H1 (cell line): Measurements from ENCODE around the gene SFT2D1. TPM values are rescaled to one million over a fixed set of nuclear protein-coding genes. Genes with fewer than 3 reads are reported as not detected.

ENCODE experiments used
- CTCF ChIA-PET: fragments of 300-600 bp; sonication (Branson Sonifier 250); formaldehyde crosslinking; loops from one replicate; lab custom pipeline; 2021; ENCODE audit not compliant: partially characterized antibody; lab: Charles Lee
- POLR2A ChIA-PET: fragments of 300-600 bp; sonication (Branson Sonifier 250); formaldehyde crosslinking; loops from one replicate; lab custom pipeline; 2021; ENCODE audit warnings: inconsistent platforms; ENCODE audit not compliant: partially characterized antibody; lab: Charles Lee
- DNase-seq, 2 experiments: peaks; one replicate each; pipeline versions ENCODE4 v3.0.0 to v3.0.0-alpha.2; 2010 to 2022; ENCODE audit warnings: low spot score in 2 of 2, low read depth in 1 of 2, mixed read lengths in 1 of 2
- FAIRE-seq: peaks from 2 replicates; lab custom pipeline; 2011; peaks lifted over from hg19 to GRCh38; lab: Jason Lieb, UNC
- H2AFZ ChIP-seq: 2 replicates; pipeline ENCODE4 v1.8.1; 2012; ENCODE audit warnings: low read length, inconsistent platforms
- H2AK5ac ChIP-seq: 2 replicates; pipeline ENCODE4 v1.6.1; 2013; ENCODE audit warnings: low read depth, low read length
- H2BK120ac ChIP-seq: replicated peaks from 2 replicates; pipeline ENCODE3; 2013; ENCODE audit warnings: low read depth, low read length, inconsistent platforms
- H2BK12ac ChIP-seq: 2 replicates; pipeline ENCODE4 v1.6.1; 2013; ENCODE audit warnings: low read depth, low read length
- H2BK15ac ChIP-seq: 2 replicates; pipeline ENCODE4 v1.6.1; 2013; ENCODE audit warnings: low read length
- H2BK20ac ChIP-seq: 2 replicates; pipeline ENCODE4 v1.6.1; 2013; ENCODE audit warnings: low read length
- H2BK5ac ChIP-seq: 2 replicates; pipeline ENCODE4 v1.6.1; 2013; ENCODE audit warnings: low read depth, low read length
- H3K14ac ChIP-seq: 2 replicates; pipeline ENCODE4 v1.6.1; 2013; ENCODE audit warnings: inconsistent platforms; ENCODE audit not compliant: insufficient read length
- H3K18ac ChIP-seq: 2 replicates; pipeline ENCODE4 v1.6.1; 2013; ENCODE audit warnings: low read length; ENCODE audit errors: extremely low read depth
- H3K23ac ChIP-seq: 2 replicates; pipeline ENCODE4 v1.6.1; 2013; ENCODE audit warnings: inconsistent platforms; ENCODE audit not compliant: insufficient read length
- H3K23me2 ChIP-seq: 2 replicates; pipeline ENCODE4 v1.6.1; 2013; ENCODE audit warnings: low read depth, low read length
- H3K27ac ChIP-seq: 2 replicates; pipeline ENCODE4 v1.6.1; 2011; ENCODE audit warnings: low read depth, low read length, inconsistent platforms
- H3K27me3 ChIP-seq, 4 experiments: replicated peaks in 1 of 4; 1 replicate in 1 of 4; 2 replicates in 3 of 4; pipeline versions ENCODE4 v1.6.1 to v1.8.1; 2011 to 2013; ENCODE audit warnings: low read length in 3 of 4, mild to moderate bottlenecking in 3 of 4, inconsistent platforms in 2 of 4, mixed read lengths in 2 of 4, moderate library complexity in 1 of 4; ENCODE audit not compliant: control insufficient read depth in 3 of 4, insufficient read depth in 3 of 4; ENCODE audit errors: extremely low read depth in 1 of 4
- H3K36me3 ChIP-seq, 4 experiments: 2 replicates each; pipeline versions ENCODE4 v1.6.1 to v1.8.1; 2011 to 2013; ENCODE audit warnings: mild to moderate bottlenecking in 4 of 4, low read length in 3 of 4, moderate library complexity in 2 of 4, control low read depth in 1 of 4, inconsistent platforms in 1 of 4; ENCODE audit not compliant: insufficient read depth in 4 of 4, control insufficient read depth in 2 of 4
- H3K4ac ChIP-seq: replicated peaks from 2 replicates; pipeline ENCODE3; 2013; ENCODE audit warnings: low read length, low read depth, mixed read lengths, inconsistent platforms; ENCODE audit not compliant: insufficient read length
- H3K4me1 ChIP-seq, 4 experiments: replicated peaks in 1 of 4; 1 replicate in 1 of 4; 2 replicates in 3 of 4; pipeline versions ENCODE4 v1.6.1 to v1.8.1; 2011 to 2013; ENCODE audit warnings: low read length in 3 of 4, inconsistent platforms in 2 of 4, mixed read lengths in 1 of 4; ENCODE audit not compliant: insufficient read depth in 4 of 4, control insufficient read depth in 3 of 4
- H3K4me2 ChIP-seq, 2 experiments: 2 replicates each; pipeline versions ENCODE4 v1.6.1 to v1.8.1; 2011 to 2013; ENCODE audit warnings: low read depth in 2 of 2, low read length in 2 of 2, control low read depth in 1 of 2, inconsistent platforms in 1 of 2, mild to moderate bottlenecking in 1 of 2; ENCODE audit not compliant: insufficient read depth in 1 of 2
- H3K4me3 ChIP-seq, 4 experiments: fragments of 200-600, 300-600 bp in 1 of 4; sonication (generic), shearing (Covaris generic), sonication (Bioruptor Twin) in 1 of 4; 2 replicates each; pipeline versions ENCODE4 v1.5.1 to v1.8.1; 2011 to 2016; ENCODE audit warnings: low read length in 4 of 4, low read depth in 3 of 4, control low read depth in 2 of 4, inconsistent platforms in 2 of 4, mild to moderate bottlenecking in 2 of 4, mixed read lengths in 1 of 4, moderate library complexity in 1 of 4; ENCODE audit not compliant: insufficient read depth in 2 of 4; ENCODE audit errors: extremely low read depth in 1 of 4
- H3K56ac ChIP-seq: replicated peaks from 2 replicates; pipeline ENCODE3; 2013; ENCODE audit warnings: low read depth, mild to moderate bottlenecking, mixed read lengths, low read length, inconsistent platforms; ENCODE audit not compliant: insufficient read length
- H3K79me1 ChIP-seq: 2 replicates; pipeline ENCODE4 v1.6.1; 2013; ENCODE audit warnings: low read depth, low read length, control low read depth
- H3K79me2 ChIP-seq, 2 experiments: 2 replicates each; pipeline versions ENCODE4 v1.6.1 to v1.8.1; 2012 to 2013; ENCODE audit warnings: low read length in 2 of 2, mild to moderate bottlenecking in 2 of 2, inconsistent platforms in 1 of 2; ENCODE audit not compliant: insufficient read depth in 2 of 2, control insufficient read depth in 1 of 2
- H3K9ac ChIP-seq, 4 experiments: replicated peaks in 1 of 4; 1 replicate in 1 of 4; 2 replicates in 3 of 4; pipeline versions ENCODE4 v1.6.1 to v1.8.1; 2011 to 2013; ENCODE audit warnings: low read depth in 3 of 4, low read length in 3 of 4, control low read depth in 2 of 4, mild to moderate bottlenecking in 2 of 4, moderate library complexity in 2 of 4, inconsistent platforms in 1 of 4; ENCODE audit errors: extremely low read depth in 1 of 4
- H3K9me3 ChIP-seq, 2 experiments: 2 replicates each; pipeline versions ENCODE4 v1.6.1 to v1.8.1; 2012 to 2013; ENCODE audit warnings: mild to moderate bottlenecking in 2 of 2, moderate library complexity in 2 of 2, control low read depth in 1 of 2, inconsistent platforms in 1 of 2, low read depth in 1 of 2, low read length in 1 of 2, mixed read lengths in 1 of 2; ENCODE audit not compliant: insufficient read depth in 2 of 2
- H4K20me1 ChIP-seq, 2 experiments: replicated peaks in 1 of 2; 2 replicates each; pipeline versions ENCODE3 to v1.8.1; 2011 to 2013; ENCODE audit warnings: inconsistent platforms in 2 of 2, low read length in 2 of 2, mild to moderate bottlenecking in 1 of 2; ENCODE audit not compliant: insufficient read depth in 2 of 2, control insufficient read depth in 1 of 2
- H4K5ac ChIP-seq: 2 replicates; pipeline ENCODE4 v1.6.1; 2013; ENCODE audit warnings: low read length, low read depth, mixed read lengths, inconsistent platforms; ENCODE audit not compliant: insufficient read length
- H4K8ac ChIP-seq: 2 replicates; pipeline ENCODE4 v1.8.0; 2013; ENCODE audit warnings: mild to moderate bottlenecking, moderate library complexity, low read length, inconsistent platforms; ENCODE audit not compliant: insufficient read depth; ENCODE audit errors: extremely low read depth
- H4K91ac ChIP-seq: replicated peaks from 2 replicates; pipeline ENCODE3; 2013; ENCODE audit warnings: low read length, mixed read lengths, inconsistent platforms; ENCODE audit not compliant: insufficient read length
- BRCA1 ChIP-seq: IDR thresholded peaks from 2 replicates; pipeline ENCODE4 v1.6.1; 2012; ENCODE audit warnings: low read depth, low read length, improper control_type of control experiment
- CHD2 ChIP-seq: IDR thresholded peaks from 2 replicates; pipeline ENCODE4 v1.6.1; 2012; ENCODE audit warnings: low read length, improper control_type of control experiment
- EZH2 ChIP-seq: fragments of 200-600 bp; sonication (generic); IDR thresholded peaks from 2 replicates; pipeline ENCODE4 v1.7.1; 2012; ENCODE audit warnings: low read depth, mild to moderate bottlenecking, moderate library complexity, low read length, inconsistent platforms; ENCODE audit not compliant: severe bottlenecking
- HDAC2 ChIP-seq, 2 experiments: fragments of 300-600 bp in 1 of 2; sonication (generic) in 1 of 2; IDR thresholded peaks; 2 replicates each; pipeline ENCODE4 v1.6.1; 2011 to 2012; ENCODE audit warnings: low read depth in 2 of 2, low read length in 2 of 2, mild to moderate bottlenecking in 2 of 2, moderate library complexity in 2 of 2, borderline replicate concordance in 1 of 2, inconsistent platforms in 1 of 2
- HDAC6 ChIP-seq: IDR thresholded peaks from one replicate; pipeline ENCODE4 v1.7.1; 2012; ENCODE audit warnings: low read depth, mild to moderate bottlenecking, inconsistent platforms, low read length, moderate library complexity
- JUN ChIP-seq: IDR thresholded peaks from 2 replicates; pipeline ENCODE4 v1.6.1; 2011; ENCODE audit warnings: low read depth, mild to moderate bottlenecking, improper control_type of control experiment, low read length
- KDM4A ChIP-seq: IDR thresholded peaks from one replicate; pipeline ENCODE4 v1.7.1; 2012; ENCODE audit warnings: low read depth, mild to moderate bottlenecking, moderate library complexity, low read length, inconsistent platforms; ENCODE audit not compliant: severe bottlenecking
- MAFK ChIP-seq: IDR thresholded peaks from 2 replicates; pipeline ENCODE4 v1.6.1; 2012; ENCODE audit warnings: low read depth, mild to moderate bottlenecking, improper control_type of control experiment, low read length
- POLR2AphosphoS5 ChIP-seq: IDR thresholded peaks from 2 replicates; pipeline ENCODE4 v1.6.1; 2011; ENCODE audit warnings: low read depth, low read length
- RNF2 ChIP-seq: fragments of 200-900, 300-1000 bp; sonication (generic); IDR thresholded peaks from 2 replicates; pipeline ENCODE4 v1.7.1; 2016; ENCODE audit warnings: borderline replicate concordance, low read depth, mild to moderate bottlenecking, antibody characterized with exemption, low read length; ENCODE audit not compliant: poor library complexity, severe bottlenecking; ENCODE audit errors: missing control alignments
- SAP30 ChIP-seq: fragments of 300-600 bp; sonication (generic); IDR thresholded peaks from 2 replicates; pipeline ENCODE4 v1.7.1; 2012; ENCODE audit warnings: low read length, moderate library complexity, mild to moderate bottlenecking, inconsistent platforms; ENCODE audit not compliant: insufficient read depth, insufficient replicate concordance
- SIN3A ChIP-seq, 2 experiments: IDR thresholded peaks in 1 of 2; conservative IDR thresholded peaks in 1 of 2; 2 replicates each; pipeline ENCODE4 v1.6.1; 2011 to 2012; ENCODE audit warnings: low read length in 2 of 2, improper control_type of control experiment in 1 of 2, low read depth in 1 of 2, mild to moderate bottlenecking in 1 of 2
- SIX5 ChIP-seq: IDR thresholded peaks from 2 replicates; pipeline ENCODE4 v1.6.1; 2011; ENCODE audit warnings: mild to moderate bottlenecking, low read depth, low read length
- TEAD4 ChIP-seq: IDR thresholded peaks from 2 replicates; pipeline ENCODE4 v1.6.1; 2012; ENCODE audit warnings: low read depth, low read length, inconsistent platforms, mixed read lengths
- WGBS, 2 experiments: shearing (Covaris generic) in 1 of 2; methylation state at CpG; one replicate each; pipeline versions ENCODE4 v1.1.6 to v1.1.7; 2013 to 2015; ENCODE audit warnings: low lambda C conversion rate in 2 of 2, mixed read lengths in 2 of 2, inconsistent platforms in 1 of 2, low coverage in 1 of 2, missing lambda C conversion rate in 1 of 2; ENCODE audit not compliant: insufficient replicate concordance in 2 of 2, insufficient coverage in 1 of 2, insufficient read length in 1 of 2; ENCODE audit errors: extremely low coverage in 1 of 2, missing lambda C conversion rate in 1 of 2; 5-methylcytosine and 5-hydroxymethylcytosine counted together
- polyA plus RNA-seq, 7 experiments: library from polyadenylated mRNA; depleted of rRNA in 3 of 7; stranded (reverse) in 5 of 7; unstranded in 2 of 7; fragments of >200 nt in 5 of 7; fragments of 200-250 nt in 2 of 7; gene quantifications; 1 replicate in 5 of 7; 2 replicates in 1 of 7; 4 replicates in 1 of 7; pipeline versions ENCODE4 v1.2.1 to v1.2.3, GENCODE V29; 2011 to 2013; ENCODE audit warnings: missing spikeins in 2 of 7, mixed read lengths in 2 of 7
- total RNA-seq: library from RNA; stranded (reverse); fragmentation: NEBNext Ultra II Directional; extraction: Animal tissue kit (Norgen Biotek cat#: 25700); gene quantifications from 2 replicates; pipeline ENCODE4 v1.2.1, GENCODE V29; 2021

The SFT2D1 gene
- total and polyA plus RNA-seq, 2 of the 8 experiments (the other 6 are each of a cell fraction or from before 2014, with no cell fraction given), result 52.3 to 76.1 TPM

DNA sequence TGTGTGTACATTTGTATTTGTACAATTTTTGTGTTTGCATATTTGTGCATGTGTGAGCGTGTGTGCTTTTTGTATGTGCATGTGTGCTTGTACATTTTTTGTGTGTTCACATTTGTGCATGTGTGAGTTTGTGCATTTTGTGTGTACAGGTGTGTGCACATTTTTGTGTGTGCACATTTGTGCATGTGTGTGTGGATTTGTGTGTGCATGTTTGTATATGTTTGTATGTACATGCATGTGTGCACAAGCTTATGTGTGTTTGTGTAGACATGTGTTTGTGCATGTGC is 63.0 kb downstream of the SFT2D1 start:
- no peaks in the 10 kb centered on the region for H3K79me1 ChIP-seq
- H2BK5ac ChIP-seq, result no peak overlapping the region; the same call in 1 of the 2 replicates
- H4K8ac ChIP-seq, result no peak overlapping the region
- no peak for DNase-seq
- no peak overlapping the region for H3K4me3 ChIP-seq
- WGBS, 2 experiments, result 93% methylated on average over 1 of the region's 1 CpG; no CpG with 5 or more reads in 1 of the 2 experiments
- H2AFZ ChIP-seq, result no peak overlapping the region
- no peak overlapping the region for H4K5ac ChIP-seq
- H3K27me3 ChIP-seq, result peaks cover 0 to 11% (median 0%) of the 10 kb centered on the region in 4 experiments; a peak in 3 of 7 replicates
- no peaks in the 10 kb centered on the region for H3K9me3 ChIP-seq
- no peak overlapping the region for H2AK5ac ChIP-seq
- CTCF ChIA-PET, result interaction anchor here (0.8 to 3.4 kb wide), 8 partner anchors 10 to 125 kb away, joined by 3 to 58 read pairs (median 6); no protein-coding TSS in a partner anchor
- H4K20me1 ChIP-seq, result peaks cover 0 to 3% of the 10 kb centered on the region in 2 experiments
- no peak overlapping the region for H2BK120ac ChIP-seq
- no peak overlapping the region for H3K4me2 ChIP-seq
- H3K18ac ChIP-seq, result no peak overlapping the region
- no peak for FAIRE-seq
- no peaks in the 10 kb centered on the region for H3K36me3 ChIP-seq
- no peak overlapping the region for H3K23ac ChIP-seq
- no peak overlapping the region for H3K14ac ChIP-seq
- H4K91ac ChIP-seq, result no peak overlapping the region
- H3K56ac ChIP-seq, result no peak overlapping the region
- POLR2A ChIA-PET, result no interaction called here
- no peaks in the 10 kb centered on the region for H3K23me2 ChIP-seq
- no peak overlapping the region for H2BK15ac ChIP-seq
- no peaks in the 10 kb centered on the region for H3K4me1 ChIP-seq
- H2BK12ac ChIP-seq, result no peak overlapping the region
- no peaks in the 10 kb centered on the region; a peak in 1 of 4 replicates for H3K79me2 ChIP-seq
- no peak overlapping the region for H3K4ac ChIP-seq
- no peak overlapping the region for H3K27ac ChIP-seq
- no peak overlapping the region for H2BK20ac ChIP-seq
- H3K9ac ChIP-seq, result no peak overlapping the region
- TF ChIP-seq CHD2, result no peak
- TF ChIP-seq RNF2, result no peak
- TF ChIP-seq JUN, result no peak
- TF ChIP-seq SIX5, result no peak
- no peak for TF ChIP-seq BRCA1
- TF ChIP-seq TEAD4, result no peak
- TF ChIP-seq KDM4A, result no peak
- TF ChIP-seq HDAC2 (IDR thresholded peaks at IDR 0.05; ENCODE audit: borderline replicate concordance in 1 of 2, low read depth in 2 of 2, low read length in 2 of 2), result no peak
- no peak for TF ChIP-seq POLR2AphosphoS5
- no peak for TF ChIP-seq HDAC6
- TF ChIP-seq MAFK, result no peak
- TF ChIP-seq SIN3A (conservative IDR thresholded peaks at IDR 0.05 in 1 of 2, IDR thresholded peaks at IDR 0.05 in 1 of 2; ENCODE audit: low read depth in 1 of 2, low read length in 2 of 2), result no peak
- TF ChIP-seq EZH2, result no peak
- no peak for TF ChIP-seq SAP30
